Activated T-cell treated with anti-CD3 and anti-CD28 coated beads for 24 hours (primary cell): ENCODE data around the gene KSR1.
"Not testable (repeated sequence)": the region's sequence is repeated elsewhere in the genome, so short reads cannot be mapped to it uniquely, and the experiment has no call there.

Source experiments
- DNase-seq: peaks from one replicate; pipeline ENCODE4 v3.0.0-alpha.2; 2020; ENCODE audit warnings: low read depth

KSR1 gene

GRCh38 chr17:27454089-27454488, 2.2 kb upstream of the KSR1 start:
- DNase-seq, result no peak

- DNase-seq, result no peak
These were observed 873 bp upstream of the KSR1 start for GRCh38 chr17:27455236-27455913.

- no peak for DNase-seq
These were observed 572 bp downstream of the KSR1 start for GRCh38 chr17:27456681-27457359.

- no peak for DNase-seq
These were observed 1.1 kb downstream of the KSR1 start for GRCh38 chr17:27457360-27457715.

- no peak for DNase-seq
These were observed 1.7 kb downstream of the KSR1 start for GRCh38 chr17:27457731-27458523.

- no peak for DNase-seq
These were observed 2.3 kb downstream of the KSR1 start for GRCh38 chr17:27458524-27458908.

GRCh38 chr17:27459433-27459832, 3.2 kb downstream of the KSR1 start:
- DNase-seq, result no peak

GRCh38 chr17:27460196-27460725, 4.0 kb downstream of the KSR1 start:
- no peak for DNase-seq

- DNase-seq, result no peak
These were observed 5.1 kb downstream of the KSR1 start for GRCh38 chr17:27461192-27461859.

- DNase-seq, result no peak
These were observed 5.9 kb downstream of the KSR1 start for GRCh38 chr17:27462149-27462548.

GRCh38 chr17:27462714-27463113, 6.5 kb downstream of the KSR1 start:
- DNase-seq, result no peak

- no peak for DNase-seq
These were observed 7.0 kb downstream of the KSR1 start for GRCh38 chr17:27463235-27463677.

- not testable (repeated sequence) for DNase-seq
These were observed 7.8 kb downstream of the KSR1 start for GRCh38 chr17:27464019-27464418.

- no peak for DNase-seq
These were observed 8.2 kb downstream of the KSR1 start for GRCh38 chr17:27464431-27464830.

- DNase-seq, result not testable (repeated sequence)
These were observed 9.6 kb downstream of the KSR1 start for GRCh38 chr17:27465875-27466274.

GRCh38 chr17:27466376-27466742, 10.1 kb downstream of the KSR1 start:
- no peak for DNase-seq

- DNase-seq, result peak; percentile 78
These were observed 10.6 kb downstream of the KSR1 start for GRCh38 chr17:27466743-27467375.

- DNase-seq, result no peak
These were observed 13.0 kb downstream of the KSR1 start for GRCh38 chr17:27469256-27469655.

GRCh38 chr17:27471321-27472269, 15.3 kb downstream of the KSR1 start:
- peak; percentile 82 for DNase-seq

- no peak for DNase-seq
These were observed 17.0 kb downstream of the KSR1 start for GRCh38 chr17:27473190-27473747.
